A673 (cell line): Measurements from ENCODE around the gene TCHP.

ENCODE experiments used
- CTCF ChIP-seq: fragments of 300-800, 200-600 bp; sonication (generic); conservative IDR thresholded peaks from 2 replicates; pipeline ENCODE4 v1.5.1; 2017; ENCODE audit warnings: low read depth, mild to moderate bottlenecking, antibody characterized with exemption, low read length, moderate library complexity, mixed read lengths
- EZH2 ChIP-seq: fragments of 200-600 bp; sonication (generic); IDR thresholded peaks from 2 replicates; pipeline ENCODE4 v1.6.1; 2017; ENCODE audit warnings: borderline replicate concordance, low read depth, mild to moderate bottlenecking, mixed read lengths, antibody characterized with exemption, low read length; ENCODE audit not compliant: poor library complexity, severe bottlenecking

DNA sequence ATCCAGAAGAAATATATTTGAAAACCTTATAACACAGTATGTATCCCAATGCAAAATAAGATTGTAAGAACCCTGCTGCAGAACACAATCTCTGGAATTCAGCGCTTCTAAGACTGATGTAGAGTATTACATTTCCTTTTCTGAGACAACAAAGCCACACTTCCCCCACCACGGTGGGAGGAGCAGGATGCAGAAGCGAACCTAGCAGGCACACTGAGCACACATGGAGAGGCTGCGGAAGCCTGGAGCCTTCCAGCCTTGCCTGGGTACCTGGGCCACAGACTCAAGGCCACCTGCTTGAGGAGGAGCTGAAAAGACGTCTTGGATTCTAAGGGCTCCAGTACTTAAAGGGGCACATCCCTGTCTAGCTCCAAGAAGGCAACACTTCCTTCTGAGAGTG is 46.4 kb downstream of the TCHP start:
- TF ChIP-seq CTCF: no peak
- TF ChIP-seq EZH2: no peak
